Measurements from ENCODE around the gene CREB3L4.
A peak's percentile ranks its signal among the peaks of the same experiment; 100 is the strongest.

CREB3L4 gene

GRCh38 chr1:153946622-153947241 is 21.0 kb upstream of the CREB3L4 start, which contains the start of gene DENND4B:
TSS of gene DENND4B (minus strand) at chr1:153946718. CDS start at chr1:153944374, 2,344 bp downstream.
- peaks cover 52% of the 10 kb centered on the region for H3K36me3 ChIP-seq (ENCODE audit: control insufficient read depth, insufficient read depth, low read length)
- H3K4me3 ChIP-seq (ENCODE audit: insufficient read depth, low read depth, low read length, poor library complexity, severe bottlenecking) = peak within 1 kb of the TSS; percentile 79
- DNase-seq = peak; percentile 55 to 63 (median 58)
- H3K9me3 ChIP-seq (ENCODE audit: control insufficient read depth, low read length) = no peaks in the 10 kb centered on the region
- peaks cover 25% of the 10 kb centered on the region for H3K4me1 ChIP-seq (ENCODE audit: control insufficient read depth, insufficient read depth, low read length, poor library complexity, severe bottlenecking)
- peak within 1 kb of the TSS; percentile 77 for H3K27ac ChIP-seq (ENCODE audit: insufficient read depth, low read length, poor library complexity, severe bottlenecking)
- H3K27me3 ChIP-seq (replicated peaks; ENCODE audit: control insufficient read depth, insufficient read depth, low read length, poor library complexity, severe bottlenecking) = no peaks in the 10 kb centered on the region

- no peak overlapping the region for H3K27ac ChIP-seq (ENCODE audit: insufficient read depth, low read length, poor library complexity, severe bottlenecking)
- peaks cover 67% of the 10 kb centered on the region for H3K36me3 ChIP-seq (ENCODE audit: control insufficient read depth, insufficient read depth, low read length)
- H3K4me1 ChIP-seq (ENCODE audit: control insufficient read depth, insufficient read depth, low read length, poor library complexity, severe bottlenecking) = peaks cover 13% of the 10 kb centered on the region
- no peak for DNase-seq
- no peak overlapping the region for H3K4me3 ChIP-seq (ENCODE audit: insufficient read depth, low read depth, low read length, poor library complexity, severe bottlenecking)
- no peaks in the 10 kb centered on the region for H3K27me3 ChIP-seq (replicated peaks; ENCODE audit: control insufficient read depth, insufficient read depth, low read length, poor library complexity, severe bottlenecking)
- no peaks in the 10 kb centered on the region for H3K9me3 ChIP-seq (ENCODE audit: control insufficient read depth, low read length)
Observed at GRCh38 chr1:153951183-153951582, 16.5 kb upstream of the CREB3L4 start.

GRCh38 chr1:153951801-153952200 is 15.9 kb upstream of the CREB3L4 start:
- H3K4me1 ChIP-seq (ENCODE audit: control insufficient read depth, insufficient read depth, low read length, poor library complexity, severe bottlenecking) = peaks cover 17% of the 10 kb centered on the region
- H3K4me3 ChIP-seq (ENCODE audit: insufficient read depth, low read depth, low read length, poor library complexity, severe bottlenecking) = no peak overlapping the region
- no peaks in the 10 kb centered on the region for H3K27me3 ChIP-seq (replicated peaks; ENCODE audit: control insufficient read depth, insufficient read depth, low read length, poor library complexity, severe bottlenecking)
- H3K36me3 ChIP-seq (ENCODE audit: control insufficient read depth, insufficient read depth, low read length) = peaks cover 67% of the 10 kb centered on the region
- no peak for DNase-seq
- no peaks in the 10 kb centered on the region for H3K9me3 ChIP-seq (ENCODE audit: control insufficient read depth, low read length)
- H3K27ac ChIP-seq (ENCODE audit: insufficient read depth, low read length, poor library complexity, severe bottlenecking) = peak overlapping the region; percentile 35

- DNase-seq = no peak
- H3K4me3 ChIP-seq (ENCODE audit: insufficient read depth, low read depth, low read length, poor library complexity, severe bottlenecking) = no peak overlapping the region
- H3K27ac ChIP-seq (ENCODE audit: insufficient read depth, low read length, poor library complexity, severe bottlenecking) = no peak overlapping the region
- no peaks in the 10 kb centered on the region for H3K9me3 ChIP-seq (ENCODE audit: control insufficient read depth, low read length)
- no peaks in the 10 kb centered on the region for H3K27me3 ChIP-seq (replicated peaks; ENCODE audit: control insufficient read depth, insufficient read depth, low read length, poor library complexity, severe bottlenecking)
- peaks cover 54% of the 10 kb centered on the region for H3K36me3 ChIP-seq (ENCODE audit: control insufficient read depth, insufficient read depth, low read length)
- peaks cover 22% of the 10 kb centered on the region for H3K4me1 ChIP-seq (ENCODE audit: control insufficient read depth, insufficient read depth, low read length, poor library complexity, severe bottlenecking)
Observed at GRCh38 chr1:153953859-153954365, 13.8 kb upstream of the CREB3L4 start.

GRCh38 chr1:153954826-153955225 is 12.9 kb upstream of the CREB3L4 start:
- Histone ChIP-seq H3K27me3 (replicated peaks; ENCODE audit: control insufficient read depth, insufficient read depth, low read length, poor library complexity, severe bottlenecking) (no peaks in the 10 kb centered on the region), H3K4me1 (ENCODE audit: control insufficient read depth, insufficient read depth, low read length, poor library complexity, severe bottlenecking) (peaks cover 22% of the 10 kb centered on the region), H3K27ac (ENCODE audit: insufficient read depth, low read length, poor library complexity, severe bottlenecking) (no peak overlapping the region), H3K9me3 (ENCODE audit: control insufficient read depth, low read length) (no peaks in the 10 kb centered on the region), H3K4me3 (ENCODE audit: insufficient read depth, low read depth, low read length, poor library complexity, severe bottlenecking) (no peak overlapping the region), H3K36me3 (ENCODE audit: control insufficient read depth, insufficient read depth, low read length) (peaks cover 48% of the 10 kb centered on the region)
- no peak for DNase-seq

GRCh38 chr1:153956997-153957715 is 10.5 kb upstream of the CREB3L4 start:
- no peak for DNase-seq
- Histone ChIP-seq H3K4me3 (ENCODE audit: insufficient read depth, low read depth, low read length, poor library complexity, severe bottlenecking) (peak overlapping the region; percentile 91), H3K27me3 (replicated peaks; ENCODE audit: control insufficient read depth, insufficient read depth, low read length, poor library complexity, severe bottlenecking) (no peaks in the 10 kb centered on the region), H3K36me3 (ENCODE audit: control insufficient read depth, insufficient read depth, low read length) (peaks cover 32% of the 10 kb centered on the region), H3K27ac (ENCODE audit: insufficient read depth, low read length, poor library complexity, severe bottlenecking) (peak overlapping the region; percentile 91), H3K4me1 (ENCODE audit: control insufficient read depth, insufficient read depth, low read length, poor library complexity, severe bottlenecking) (peaks cover 22% of the 10 kb centered on the region), H3K9me3 (ENCODE audit: control insufficient read depth, low read length) (no peaks in the 10 kb centered on the region)

GRCh38 chr1:153957744-153958110 is 10.0 kb upstream of the CREB3L4 start:
- Histone ChIP-seq H3K4me1 (ENCODE audit: control insufficient read depth, insufficient read depth, low read length, poor library complexity, severe bottlenecking) (peaks cover 27% of the 10 kb centered on the region), H3K27me3 (replicated peaks; ENCODE audit: control insufficient read depth, insufficient read depth, low read length, poor library complexity, severe bottlenecking) (no peaks in the 10 kb centered on the region), H3K27ac (ENCODE audit: insufficient read depth, low read length, poor library complexity, severe bottlenecking) (peak overlapping the region; percentile 91), H3K9me3 (ENCODE audit: control insufficient read depth, low read length) (no peaks in the 10 kb centered on the region), H3K4me3 (ENCODE audit: insufficient read depth, low read depth, low read length, poor library complexity, severe bottlenecking) (peak overlapping the region; percentile 91), H3K36me3 (ENCODE audit: control insufficient read depth, insufficient read depth, low read length) (peaks cover 27% of the 10 kb centered on the region)
- peak in 2 of 3 donors; percentile 27 to 38 for DNase-seq

GRCh38 chr1:153958111-153958960 is 9.4 kb upstream of the CREB3L4 start, which contains the start of gene CRTC2:
TSS of gene CRTC2 (minus strand) at chr1:153958612. CDS start at chr1:153958497, 115 bp downstream.
- Histone ChIP-seq H3K9me3 (ENCODE audit: control insufficient read depth, low read length) (no peaks in the 10 kb centered on the region), H3K36me3 (ENCODE audit: control insufficient read depth, insufficient read depth, low read length) (peaks cover 24% of the 10 kb centered on the region), H3K4me1 (ENCODE audit: control insufficient read depth, insufficient read depth, low read length, poor library complexity, severe bottlenecking) (peaks cover 31% of the 10 kb centered on the region), H3K27ac (ENCODE audit: insufficient read depth, low read length, poor library complexity, severe bottlenecking) (peak within 1 kb of the TSS; percentile 91), H3K4me3 (ENCODE audit: insufficient read depth, low read depth, low read length, poor library complexity, severe bottlenecking) (peak within 1 kb of the TSS; percentile 91), H3K27me3 (replicated peaks; ENCODE audit: control insufficient read depth, insufficient read depth, low read length, poor library complexity, severe bottlenecking) (no peaks in the 10 kb centered on the region)
- peak; percentile 90 to 96 (median 96) for DNase-seq

GRCh38 chr1:153958961-153959260 is 8.8 kb upstream of the CREB3L4 start:
- Histone ChIP-seq H3K4me3 (ENCODE audit: insufficient read depth, low read depth, low read length, poor library complexity, severe bottlenecking) (peak overlapping the region; percentile 91), H3K27me3 (replicated peaks; ENCODE audit: control insufficient read depth, insufficient read depth, low read length, poor library complexity, severe bottlenecking) (no peaks in the 10 kb centered on the region), H3K36me3 (ENCODE audit: control insufficient read depth, insufficient read depth, low read length) (peaks cover 18% of the 10 kb centered on the region), H3K9me3 (ENCODE audit: control insufficient read depth, low read length) (no peaks in the 10 kb centered on the region), H3K4me1 (ENCODE audit: control insufficient read depth, insufficient read depth, low read length, poor library complexity, severe bottlenecking) (peaks cover 34% of the 10 kb centered on the region), H3K27ac (ENCODE audit: insufficient read depth, low read length, poor library complexity, severe bottlenecking) (peak overlapping the region; percentile 91)
- DNase-seq = no peak

All from effector memory CD4-positive, alpha-beta T cell (primary cell).